HEK293 (cell line): ENCODE measurements around the gene SLC46A1.
A peak's percentile ranks its signal among the peaks of the same experiment; 100 is the strongest.

Experiments
- CTCF ChIA-PET: fragments of 350-600 bp; formaldehyde crosslinking; extraction: SDS; loops from one replicate; lab custom pipeline; 2021; ENCODE audit warnings: antibody characterized with exemption; lab: Yijun Ruan, JAX
- POLR2A ChIA-PET: fragments of 300-600 bp; formaldehyde crosslinking; extraction: SDS; loops from one replicate; lab custom pipeline; 2020; ENCODE audit warnings: antibody characterized with exemption, inconsistent platforms; lab: Yijun Ruan, JAX
- H3K27ac ChIP-seq: fragments of 200-500 bp; sonication (Bioruptor generic); 2 replicates; pipeline ENCODE4 v1.5.1; 2014; ENCODE audit warnings: low read depth, low read length, control low read depth, inconsistent platforms; ENCODE audit errors: extremely low read depth
- H3K36me3 ChIP-seq, 2 experiments: fragments of 200-500 bp in 1 of 2; sonication (Bioruptor generic) in 1 of 2; 1 replicate in 1 of 2; 2 replicates in 1 of 2; pipeline ENCODE4 v1.5.1; 2014 to 2017; ENCODE audit warnings: inconsistent platforms in 2 of 2, low read length in 2 of 2; ENCODE audit not compliant: control insufficient read depth in 2 of 2, insufficient read depth in 1 of 2
- H3K4me1 ChIP-seq: fragments of 200-500 bp; sonication (Bioruptor generic); 2 replicates; pipeline ENCODE4 v1.5.1; 2014; ENCODE audit warnings: mild to moderate bottlenecking, low read length, inconsistent platforms; ENCODE audit not compliant: control insufficient read depth, insufficient read depth
- H3K4me3 ChIP-seq: 2 replicates; pipeline ENCODE4 v1.5.1; 2011; ENCODE audit warnings: low read depth, mild to moderate bottlenecking, control low read depth, low read length, moderate library complexity
- H3K9me3 ChIP-seq: fragments of 200-500 bp; sonication (Bioruptor generic); 2 replicates; pipeline ENCODE4 v1.5.1; 2014; ENCODE audit warnings: low read depth, low read length, inconsistent platforms; ENCODE audit not compliant: control insufficient read depth, insufficient read depth
- CTCF ChIP-seq: fragments of 450-650 bp; formaldehyde crosslinking; IDR thresholded peaks from 2 replicates; pipeline ENCODE4 v1.5.1; 2016; ENCODE audit warnings: missing biosample characterization, missing genetic modification characterization
- EGR2 ChIP-seq: fragments of 450-650 bp; formaldehyde crosslinking; IDR thresholded peaks from 2 replicates; pipeline ENCODE4 v1.5.1; 2016; ENCODE audit warnings: low read depth, missing biosample characterization, missing genetic modification characterization
- GLIS1 ChIP-seq: fragments of 450-650 bp; formaldehyde crosslinking; IDR thresholded peaks from 2 replicates; pipeline ENCODE4 v1.5.1; 2016; ENCODE audit warnings: missing biosample characterization, missing genetic modification characterization
- GLIS2 ChIP-seq: fragments of 450-650 bp; formaldehyde crosslinking; IDR thresholded peaks from 2 replicates; pipeline ENCODE4 v1.5.1; 2016; ENCODE audit warnings: missing biosample characterization, missing genetic modification characterization
- HIC1 ChIP-seq: fragments of 450-650 bp; formaldehyde crosslinking; IDR thresholded peaks from 2 replicates; pipeline ENCODE4 v1.5.1; 2016; ENCODE audit warnings: missing biosample characterization, missing genetic modification characterization
- IKZF3 ChIP-seq: fragments of 450-650 bp; IDR thresholded peaks from 2 replicates; pipeline ENCODE4 v1.5.0; 2018; ENCODE audit warnings: missing biosample characterization, mild to moderate bottlenecking, missing genetic modification characterization, moderate library complexity
- INSM2 ChIP-seq: fragments of 450-650 bp; formaldehyde crosslinking; IDR thresholded peaks from 2 replicates; pipeline ENCODE4 v1.5.1; 2016; ENCODE audit warnings: missing biosample characterization, missing genetic modification characterization
- KLF1 ChIP-seq: fragments of 450-650 bp; formaldehyde crosslinking; IDR thresholded peaks from 2 replicates; pipeline ENCODE4 v1.5.1; 2016; ENCODE audit warnings: missing biosample characterization, missing genetic modification characterization
- KLF10 ChIP-seq: fragments of 450-650 bp; IDR thresholded peaks from 2 replicates; pipeline ENCODE4 v1.5.1; 2018; ENCODE audit warnings: missing biosample characterization, mild to moderate bottlenecking, missing genetic modification characterization
- SCRT1 ChIP-seq: fragments of 450-650 bp; formaldehyde crosslinking; IDR thresholded peaks from 2 replicates; pipeline ENCODE4 v1.5.1; 2016; ENCODE audit warnings: missing biosample characterization, missing genetic modification characterization, borderline replicate concordance
- SETDB1 ChIP-seq: IDR thresholded peaks from one replicate; pipeline ENCODE4 v1.6.1; 2017; ENCODE audit warnings: mild to moderate bottlenecking, low read length, moderate library complexity, mixed read lengths; ENCODE audit not compliant: insufficient read length
- SP7 ChIP-seq: fragments of 450-650 bp; formaldehyde crosslinking; IDR thresholded peaks from 2 replicates; pipeline ENCODE4 v1.5.1; 2016; ENCODE audit warnings: missing biosample characterization, missing genetic modification characterization
- TRIM28 ChIP-seq: IDR thresholded peaks from 2 replicates; pipeline ENCODE4 v1.6.1; 2011; ENCODE audit warnings: low read length, control low read depth, borderline replicate concordance
- TSHZ1 ChIP-seq: fragments of 450-650 bp; formaldehyde crosslinking; IDR thresholded peaks from 2 replicates; pipeline ENCODE4 v1.5.1; 2016; ENCODE audit warnings: missing biosample characterization, missing genetic modification characterization, borderline replicate concordance
- ZBTB17 ChIP-seq: fragments of 450-650 bp; formaldehyde crosslinking; IDR thresholded peaks from 2 replicates; pipeline ENCODE4 v1.5.1; 2016; ENCODE audit warnings: missing biosample characterization, missing genetic modification characterization
- ZNF341 ChIP-seq: fragments of 450-650 bp; formaldehyde crosslinking; IDR thresholded peaks from 2 replicates; pipeline ENCODE4; 2016; ENCODE audit warnings: low read depth, missing biosample characterization, missing genetic modification characterization
- ZNF398 ChIP-seq: fragments of 450-650 bp; formaldehyde crosslinking; IDR thresholded peaks from 2 replicates; pipeline ENCODE4 v1.5.1; 2017; ENCODE audit warnings: missing biosample characterization, missing genetic modification characterization
- ZNF449 ChIP-seq: fragments of 450-650 bp; formaldehyde crosslinking; IDR thresholded peaks from 2 replicates; pipeline ENCODE4 v1.5.1; 2017; ENCODE audit warnings: missing biosample characterization, mild to moderate bottlenecking, missing genetic modification characterization, moderate library complexity
- ZNF558 ChIP-seq: fragments of 450-650 bp; formaldehyde crosslinking; IDR thresholded peaks from 2 replicates; pipeline ENCODE4 v1.5.1; 2016; ENCODE audit warnings: missing biosample characterization, missing genetic modification characterization
- ZNF610 ChIP-seq: fragments of 450-650 bp; formaldehyde crosslinking; IDR thresholded peaks from 2 replicates; pipeline ENCODE4 v1.5.1; 2016; ENCODE audit warnings: missing biosample characterization, missing genetic modification characterization, borderline replicate concordance

The SLC46A1 gene

GRCh38 chr17:28407130-28407973, 1.3 kb upstream of the SLC46A1 start:
- CTCF ChIA-PET = interaction anchor here (0.6 to 2.9 kb wide), 6 partner anchors 10 to 197 kb away, joined by 3 to 41 read pairs (median 4); no protein-coding TSS in a partner anchor
- H3K27ac ChIP-seq = peak overlapping the region; percentile 35; the same call in 1 of the 2 replicates
- H3K4me1 ChIP-seq = no peaks in the 10 kb centered on the region
- peaks cover 4 to 23% of the 10 kb centered on the region in 2 experiments; a peak in 1 of 3 replicates for H3K36me3 ChIP-seq
- POLR2A ChIA-PET = interaction anchor here (0.6 to 1.6 kb wide), 6 partner anchors 9 to 994 kb away, joined by 3 to 7 read pairs (median 6); partner anchors contain the start of genes IFT20, POLDIP2 and TNFAIP1
- H3K9me3 ChIP-seq = no peaks in the 10 kb centered on the region
- no peak overlapping the region for H3K4me3 ChIP-seq
- TF ChIP-seq SP7 (tag by site-specific recombination) = peak; percentile 46
- TF ChIP-seq KLF10 = 0 out of 2 replicates have a peak, but pooled peaks have one; percentile 37
- TF ChIP-seq IKZF3 = peak; percentile 50; the same call in 1 of the 2 replicates
- TF ChIP-seq ZNF449 = no peak
- peak; percentile 88 for TF ChIP-seq ZBTB17
- peak; percentile 76; the same call in 1 of the 2 replicates for TF ChIP-seq TRIM28
- 0 out of 2 replicates have a peak, but pooled peaks have one; percentile 46 for TF ChIP-seq INSM2 (tag by site-specific recombination)
- peak; percentile 100 for TF ChIP-seq GLIS1
- peak; percentile 70 for TF ChIP-seq KLF1 (tag by site-specific recombination)
- peak; percentile 40; the same call in 1 of the 2 replicates for TF ChIP-seq CTCF
- peak; percentile 22; the same call in 1 of the 2 replicates for TF ChIP-seq ZNF610 (tag by site-specific recombination)
- TF ChIP-seq EGR2 (tag by site-specific recombination) = peak; percentile 43
- no peak for TF ChIP-seq SETDB1
- no peak for TF ChIP-seq HIC1 (tag by site-specific recombination)
- peak; percentile 96; the same call in 1 of the 2 replicates for TF ChIP-seq SCRT1
- TF ChIP-seq TSHZ1 (tag by site-specific recombination) = 0 out of 2 replicates have a peak, but pooled peaks have one; percentile 39
- TF ChIP-seq ZNF398 = peak; percentile 93
- peak; percentile 74 for TF ChIP-seq GLIS2
- no peak for TF ChIP-seq ZNF558 (tag by site-specific recombination)
- TF ChIP-seq ZNF341 (tag by site-specific recombination) = peak; percentile 48
